NOMO-1 (cell line): ENCODE results near the gene CTNNBL1.
"Not testable (repeated sequence)": the region's sequence is repeated elsewhere in the genome, so short reads cannot be mapped to it uniquely, and the experiment has no call there.

Experiments used
- DNase-seq, 2 experiments: peaks; one replicate each; lab custom pipeline; 2025; ENCODE audit not compliant: unreplicated experiment in 2 of 2; lab: John Stamatoyannopoulos, UW

Gene CTNNBL1

DNA sequence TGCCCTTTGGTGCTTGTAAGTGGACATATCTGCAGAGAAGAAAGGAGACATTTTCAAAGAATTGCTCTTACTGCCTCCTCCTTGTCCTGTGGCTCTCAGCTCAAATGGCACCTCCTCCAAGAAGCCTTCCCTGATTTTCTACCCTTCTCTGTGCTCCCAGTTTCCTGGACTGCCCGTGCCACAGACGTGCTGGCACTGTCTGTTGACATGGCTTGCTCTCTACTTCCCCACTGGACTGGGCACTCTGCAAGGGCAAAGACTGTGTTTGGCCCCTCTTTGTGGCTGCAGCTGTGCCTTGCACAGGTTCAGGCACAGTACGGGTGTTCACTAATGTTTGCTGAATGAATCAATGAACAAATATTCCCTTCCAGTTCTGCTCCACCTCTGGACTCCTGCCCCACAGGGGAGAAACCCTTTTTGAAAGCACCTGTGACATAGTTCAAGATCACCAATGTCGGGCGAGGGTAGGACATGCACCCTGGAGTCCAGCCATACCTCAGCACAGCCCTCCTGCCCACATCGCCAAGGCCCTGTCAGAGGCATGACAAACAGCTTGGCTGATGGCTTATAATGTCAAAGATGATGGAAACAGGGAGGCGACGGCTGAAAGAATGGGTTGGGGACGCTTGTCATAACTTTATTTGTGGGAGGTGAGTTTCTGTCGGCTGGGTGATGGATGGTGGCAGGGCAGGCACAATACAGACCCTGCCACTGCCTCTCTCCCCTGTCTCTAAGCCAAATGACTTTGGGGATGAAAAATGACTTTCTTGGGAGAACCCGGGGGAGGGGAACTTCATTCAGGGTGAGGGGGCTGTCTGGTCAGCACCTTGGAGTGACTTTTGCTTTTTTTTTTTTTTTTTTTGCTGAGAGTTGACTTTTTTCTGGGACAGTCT lies 15.6 kb upstream of the CTNNBL1 start:
- no peak for DNase-seq

GRCh38 chr20:37679751-37680150 lies 14.1 kb upstream of the CTNNBL1 start:
- DNase-seq = not testable (repeated sequence)

- no peak for DNase-seq
Observed at GRCh38 chr20:37680420-37680819, 13.4 kb upstream of the CTNNBL1 start.

- no peak for DNase-seq
Observed at GRCh38 chr20:37681384-37682112, 12.3 kb upstream of the CTNNBL1 start.

- not testable (repeated sequence) for DNase-seq
Observed at GRCh38 chr20:37683146-37683545, 10.7 kb upstream of the CTNNBL1 start.

DNA sequence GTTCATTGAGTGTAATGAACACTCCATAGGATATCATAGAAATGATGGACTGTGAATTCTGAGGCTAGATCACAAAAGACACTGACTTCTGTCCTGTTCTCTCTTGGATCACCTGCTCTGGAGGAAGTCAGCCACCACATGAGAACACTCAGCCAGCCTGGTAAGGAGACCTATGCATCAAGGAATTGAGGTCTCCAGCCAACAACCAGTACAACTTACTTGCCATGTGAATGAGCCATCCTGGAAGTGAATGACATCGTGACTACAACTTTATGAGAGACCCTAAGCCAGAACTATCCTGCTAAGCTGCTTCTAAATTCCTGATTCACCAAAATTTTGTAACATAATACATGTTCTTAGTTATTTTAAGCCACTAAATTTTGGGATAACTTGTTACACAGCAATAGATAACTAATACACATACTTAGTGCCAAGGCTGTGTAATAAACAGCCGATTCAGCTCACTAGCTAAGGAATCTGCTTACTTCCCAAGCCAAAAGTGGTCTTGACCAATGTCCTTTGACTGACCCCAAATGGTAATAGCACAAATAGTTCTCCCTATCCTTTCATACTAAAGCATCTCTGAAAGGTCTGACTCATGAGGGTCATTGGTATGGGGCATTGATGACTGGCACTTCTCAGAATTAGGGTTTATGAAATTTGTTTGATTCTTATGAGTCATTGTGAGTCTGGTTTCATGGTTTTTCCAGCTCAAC lies 6.9 kb upstream of the CTNNBL1 start:
- DNase-seq = no peak

DNA sequence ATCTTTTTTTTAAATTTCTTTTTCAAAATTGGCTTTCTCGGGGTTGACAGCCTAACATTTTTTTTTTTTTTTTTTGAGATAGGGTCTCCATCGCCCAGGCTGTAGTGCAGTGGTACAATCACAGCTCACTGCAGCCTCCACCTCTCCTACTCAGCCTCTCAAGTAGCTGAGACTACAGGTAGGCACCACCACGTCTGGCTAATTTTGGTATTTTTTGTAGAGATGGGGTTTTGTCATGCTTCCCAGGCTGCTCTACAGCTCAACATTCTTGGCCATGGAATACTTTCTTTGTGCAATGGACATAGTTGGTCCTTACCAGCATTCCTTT lies 6.4 kb upstream of the CTNNBL1 start:
- DNase-seq = no peak

DNA sequence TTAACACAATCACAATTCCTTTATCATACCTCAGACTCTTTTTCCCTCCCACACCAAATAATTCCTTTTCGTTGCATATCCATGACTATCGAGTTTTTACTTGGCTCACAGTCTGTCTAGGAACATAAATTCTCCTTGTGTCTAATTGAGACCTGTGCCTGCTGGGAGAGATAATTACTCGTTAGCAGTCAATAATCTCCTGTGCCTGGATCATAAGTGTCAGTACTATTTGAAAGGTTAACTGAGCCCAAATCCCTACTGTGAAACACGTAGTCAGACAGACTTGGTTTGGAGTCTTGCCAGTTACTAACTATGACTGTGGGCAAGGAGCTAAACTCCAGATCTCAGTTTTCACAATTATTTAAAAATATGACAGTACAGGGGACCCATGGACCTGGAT lies 5.7 kb upstream of the CTNNBL1 start:
- DNase-seq = no peak

- no peak for DNase-seq
Observed at GRCh38 chr20:37690626-37691369, 3.0 kb upstream of the CTNNBL1 start.

GRCh38 chr20:37692459-37693166 lies 1.2 kb upstream of the CTNNBL1 start:
- DNase-seq = no peak

- DNase-seq = no peak
Observed at GRCh38 chr20:37693242-37693634, 592 bp upstream of the CTNNBL1 start.

DNA sequence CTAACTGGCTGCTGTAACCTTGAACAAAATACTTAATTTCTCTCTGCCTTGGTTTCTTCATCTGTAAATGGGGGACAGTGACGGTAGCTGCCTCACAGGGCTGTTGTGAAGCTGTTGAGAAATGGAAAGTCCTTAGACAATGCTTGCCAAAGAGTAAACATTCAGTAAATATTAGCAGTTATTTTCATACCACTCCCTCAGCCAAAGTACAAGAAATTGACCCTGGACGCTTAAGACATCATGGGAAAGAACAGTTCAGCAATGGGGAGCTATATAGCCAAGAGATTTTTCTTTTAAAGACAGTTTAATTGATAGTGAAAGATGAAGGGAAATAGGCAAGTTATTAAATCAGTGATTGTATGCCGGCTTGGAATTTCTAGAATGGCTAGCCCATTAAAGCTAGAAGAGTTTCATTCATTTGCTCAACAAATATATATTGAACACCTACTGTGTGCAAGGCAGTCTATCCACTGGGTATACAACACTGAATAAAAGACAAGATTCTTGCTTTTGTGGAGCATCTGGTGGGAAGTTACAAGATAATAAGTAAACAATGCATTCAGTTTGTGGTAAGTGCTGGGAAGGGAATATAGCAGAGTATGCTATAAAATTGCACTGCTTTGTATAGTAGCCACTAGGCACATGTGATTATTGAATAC lies 2.0 kb downstream of the CTNNBL1 start:
- no peak for DNase-seq

GRCh38 chr20:37697314-37697713 lies 3.5 kb downstream of the CTNNBL1 start:
- DNase-seq = peak; percentile 63 to 92

DNA sequence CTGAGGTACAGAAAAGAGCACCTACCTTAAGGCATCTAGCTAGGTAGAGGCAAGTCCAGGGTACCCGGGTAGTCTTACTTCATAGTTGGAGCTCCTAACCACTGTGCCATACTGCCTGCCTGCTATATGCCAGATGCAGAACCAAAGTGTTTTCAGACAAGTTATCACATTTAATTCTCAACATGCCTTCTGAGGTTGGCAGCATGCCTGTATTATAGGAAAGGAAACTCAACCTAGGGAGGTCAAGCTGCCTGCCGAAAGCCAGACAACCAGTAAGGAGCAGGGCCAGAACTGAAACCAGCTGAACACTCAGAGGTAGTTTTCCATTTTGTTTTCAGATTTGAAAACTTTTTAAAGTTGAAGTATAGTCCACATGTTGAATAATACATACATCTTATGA lies 5.4 kb downstream of the CTNNBL1 start:
- no peak for DNase-seq

- DNase-seq = no peak
Observed at GRCh38 chr20:37700301-37700700, 6.5 kb downstream of the CTNNBL1 start.

DNA sequence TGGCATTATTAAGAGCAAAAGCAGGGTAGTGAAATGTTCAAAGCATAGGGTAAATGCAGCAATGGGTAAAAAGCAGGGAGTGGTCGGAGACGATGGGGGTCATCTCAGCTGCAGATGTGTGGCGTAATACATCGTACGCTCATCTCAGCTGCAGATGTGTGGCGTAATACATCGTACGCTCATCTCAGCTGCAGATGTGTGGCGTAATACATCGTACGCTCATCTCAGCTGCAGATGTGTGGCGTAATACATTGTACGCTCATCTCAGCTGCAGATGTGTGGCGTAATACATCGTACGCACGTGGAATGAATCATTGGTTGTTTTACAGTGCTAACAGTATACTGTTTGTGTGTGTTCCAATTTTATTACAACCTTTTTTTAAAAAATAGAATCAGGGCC lies 7.8 kb downstream of the CTNNBL1 start:
- peak; percentile 10 to 37 for DNase-seq

GRCh38 chr20:37702403-37703034 lies 8.7 kb downstream of the CTNNBL1 start:
- no peak for DNase-seq

DNA sequence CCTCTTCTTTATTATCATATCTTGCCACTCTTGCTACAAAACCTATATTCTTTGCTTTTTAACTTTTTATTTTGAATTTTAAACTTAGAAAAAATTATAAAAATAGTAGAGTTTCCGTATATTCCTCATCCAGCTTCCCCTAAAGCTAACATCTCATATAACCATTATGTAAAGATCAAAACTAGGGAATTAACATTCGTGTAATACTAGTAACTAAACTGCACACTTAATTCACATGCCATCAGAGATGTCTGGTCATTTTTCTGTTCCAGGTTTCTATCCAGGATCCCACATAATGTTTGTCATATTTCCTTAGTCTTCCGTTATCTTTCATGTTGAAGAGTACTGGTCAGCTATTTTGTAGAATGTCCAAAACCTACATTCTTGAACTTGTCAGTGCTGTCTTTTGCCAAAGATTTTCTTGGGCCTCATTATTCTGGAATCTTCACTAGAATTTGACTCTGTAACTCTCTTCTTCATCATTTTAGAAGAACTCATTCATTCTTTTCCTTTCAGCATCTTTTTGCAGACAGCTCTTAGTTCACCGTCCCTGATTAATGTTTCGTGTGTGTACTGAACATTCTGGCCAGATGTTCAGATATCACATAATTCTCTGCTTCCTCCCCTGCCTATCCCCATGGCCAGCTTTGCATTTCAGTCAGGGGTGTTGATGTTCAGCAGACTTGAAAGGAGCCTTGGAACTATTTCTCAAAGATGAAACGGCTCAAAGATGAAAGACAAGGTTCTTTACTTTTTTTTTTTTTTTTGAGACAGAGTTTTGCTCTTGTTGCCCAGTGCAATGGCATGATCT lies 9.4 kb downstream of the CTNNBL1 start:
- DNase-seq = no peak
